GM19395 (cell line): ENCODE results near the gene YY1AP1.
"Not testable (repeated sequence)": the region's sequence is repeated elsewhere in the genome, so short reads cannot be mapped to it uniquely, and the experiment has no call there.

ENCODE experiments used
- ATAC-seq: cut with Tn5 transposase; IDR thresholded peaks from one replicate; pipeline ENCODE4 v1.9.1; 2021; ENCODE audit warnings: mild to moderate bottlenecking, moderate library complexity; ENCODE audit not compliant: unreplicated experiment

Gene YY1AP1

DNA sequence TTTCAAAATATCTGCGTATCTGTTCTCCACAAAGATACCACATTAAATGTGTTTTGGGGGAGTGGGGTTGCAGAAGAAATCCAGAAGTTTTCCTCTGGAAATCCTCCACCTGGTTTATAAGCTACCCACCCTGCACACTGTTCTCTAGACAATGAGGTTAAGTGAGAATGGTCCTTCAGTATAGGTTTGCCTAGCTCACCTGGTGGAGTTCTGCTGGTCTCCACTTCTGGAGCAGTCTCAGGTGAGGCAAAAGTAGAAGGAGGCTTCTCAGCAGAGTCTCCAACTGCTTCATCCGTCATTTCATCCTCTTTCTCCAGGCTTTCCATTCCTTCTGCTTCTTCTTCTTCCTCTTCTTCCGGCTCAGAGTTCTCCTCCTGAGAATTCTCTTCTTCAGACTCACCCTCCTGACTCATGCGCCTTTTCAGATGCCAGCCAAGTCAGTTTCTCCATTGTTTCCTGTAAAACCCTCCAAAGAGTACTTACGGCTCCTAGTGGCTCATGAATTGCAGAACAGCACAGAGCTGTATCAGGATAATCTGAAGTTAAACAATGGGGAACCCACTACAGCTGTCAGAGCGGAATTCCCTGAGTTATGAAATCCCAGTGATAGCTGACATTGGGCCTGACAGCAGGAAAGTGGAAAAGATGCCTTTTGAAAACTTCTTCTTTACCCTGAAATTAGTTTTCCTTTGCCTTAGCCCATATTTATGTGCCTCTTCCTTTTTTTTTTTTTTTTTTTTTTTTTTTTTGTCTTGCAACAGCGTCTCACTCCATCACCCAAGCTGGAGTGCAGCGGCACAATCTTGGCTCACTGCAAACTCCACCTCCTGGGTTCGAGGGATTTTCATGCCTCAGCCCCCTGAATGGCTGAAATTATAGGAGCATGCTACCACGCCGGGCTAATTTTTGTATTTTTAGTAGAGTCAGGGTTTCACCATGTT is 40.1 kb downstream of the YY1AP1 start:
- no peak for ATAC-seq

DNA sequence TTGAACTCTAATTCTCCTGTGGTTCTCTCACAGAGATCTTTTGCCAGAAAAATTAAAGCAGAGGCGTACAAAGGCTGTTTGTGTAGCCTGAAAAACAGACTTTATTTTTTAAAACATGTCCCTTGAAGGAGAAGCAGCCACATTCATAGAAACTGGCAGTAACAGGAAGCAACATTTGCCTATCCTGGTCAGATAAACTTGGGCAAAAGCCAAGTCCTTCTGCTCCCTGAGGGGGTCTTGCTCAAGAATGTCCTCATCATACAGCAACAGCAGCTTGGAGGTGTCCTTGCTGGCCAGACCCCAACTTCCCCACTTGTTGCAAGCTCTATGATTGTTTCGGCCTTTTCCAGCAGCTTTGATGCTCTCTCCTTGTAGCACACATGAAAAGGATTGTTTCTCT is 42.3 kb downstream of the YY1AP1 start:
- ATAC-seq = no peak

DNA sequence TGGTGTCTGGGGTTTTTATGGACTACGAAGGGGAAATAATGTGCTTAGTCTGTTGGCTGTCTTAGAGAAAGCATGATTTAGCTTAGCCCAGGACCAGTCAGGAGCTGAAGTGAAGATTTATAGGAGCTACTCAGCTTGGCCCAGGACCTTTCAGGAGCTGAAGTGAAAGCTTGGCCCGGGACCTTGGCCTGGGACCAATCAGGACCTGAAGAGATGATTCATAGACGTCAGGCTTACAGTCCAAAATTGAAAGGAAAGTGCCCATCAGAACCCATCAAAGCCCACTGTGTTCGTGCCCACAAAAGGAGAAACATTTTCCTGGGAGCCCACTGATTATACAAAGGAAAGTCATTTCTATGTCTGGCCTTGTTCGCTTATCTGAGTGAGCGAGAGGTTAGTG is 42.9 kb downstream of the YY1AP1 start:
- ATAC-seq = no peak

DNA sequence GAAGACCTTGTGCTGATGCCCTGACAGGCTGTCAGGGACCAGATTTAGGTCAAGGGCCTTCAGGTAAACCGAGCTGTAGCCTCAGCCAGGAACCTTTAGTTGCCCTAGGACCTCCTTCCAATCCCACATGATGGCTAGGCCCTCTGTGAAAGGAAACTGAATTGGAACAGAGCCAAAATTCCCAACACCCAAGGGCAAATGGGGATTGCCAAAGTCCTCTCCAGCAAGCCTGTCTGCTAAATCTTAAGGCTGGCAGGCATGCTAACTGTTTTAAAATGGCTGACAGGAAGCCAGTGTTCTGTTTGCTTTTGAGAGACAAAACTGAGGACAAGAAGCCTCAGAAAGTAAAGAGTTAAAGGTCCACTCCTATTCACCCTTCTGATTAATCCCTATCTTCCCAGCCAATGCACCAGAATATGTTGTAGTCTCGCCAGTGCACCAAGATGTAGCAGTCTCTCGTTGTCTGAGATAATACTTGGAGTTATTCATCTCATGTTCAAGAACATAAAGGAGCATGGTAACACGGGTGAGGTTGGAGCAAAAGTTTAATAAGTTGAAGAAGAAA is 43.5 kb downstream of the YY1AP1 start:
- no peak for ATAC-seq

DNA sequence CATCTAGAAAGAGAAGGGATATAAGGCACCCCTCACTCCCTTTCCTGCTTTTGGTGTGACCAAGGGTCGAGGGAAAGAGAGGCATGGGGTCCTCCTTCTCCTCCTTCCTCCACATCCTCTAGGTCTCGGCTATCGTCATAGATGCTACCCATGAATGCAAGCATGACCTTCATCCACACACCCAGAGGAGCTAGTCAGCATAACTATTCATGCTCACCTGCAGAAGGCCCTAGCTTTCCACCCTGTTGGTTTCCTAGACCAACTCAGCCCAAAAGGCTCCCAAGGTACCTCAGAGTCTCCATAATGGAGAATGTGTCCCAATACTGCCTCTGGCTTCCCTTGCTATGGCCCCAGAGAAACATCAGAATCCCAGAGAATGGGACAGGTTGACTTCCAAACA is 45.3 kb downstream of the YY1AP1 start:
- ATAC-seq = no peak

DNA sequence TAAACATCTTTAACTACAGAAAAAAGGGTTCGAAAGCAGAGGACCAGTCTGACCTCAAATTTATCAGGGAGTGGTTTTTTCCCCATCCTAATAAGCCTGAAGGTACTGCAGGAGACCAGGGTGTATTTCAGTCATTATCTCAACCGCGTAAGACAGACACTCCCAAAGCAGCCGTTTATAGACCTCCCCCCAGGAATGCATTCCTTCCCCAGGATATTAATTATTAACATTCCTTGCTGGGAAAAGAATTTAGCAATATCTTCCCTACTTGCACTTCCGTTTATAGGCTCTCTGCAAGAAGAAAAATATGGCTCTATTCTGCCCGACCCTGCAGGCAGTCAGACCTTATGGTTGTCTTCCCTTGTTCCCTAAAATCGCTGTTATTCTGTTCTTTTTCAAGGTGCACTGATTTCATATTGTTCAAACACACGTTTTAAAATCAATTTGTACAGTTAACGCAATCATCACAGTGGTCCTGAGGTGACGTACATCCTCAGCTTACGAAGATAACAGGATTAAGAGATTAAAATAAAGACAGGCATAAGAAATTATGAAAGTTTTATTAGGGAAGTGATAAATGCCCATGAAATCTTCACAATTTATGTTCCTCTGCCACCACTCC is 45.9 kb downstream of the YY1AP1 start:
- ATAC-seq = not testable (repeated sequence)

DNA sequence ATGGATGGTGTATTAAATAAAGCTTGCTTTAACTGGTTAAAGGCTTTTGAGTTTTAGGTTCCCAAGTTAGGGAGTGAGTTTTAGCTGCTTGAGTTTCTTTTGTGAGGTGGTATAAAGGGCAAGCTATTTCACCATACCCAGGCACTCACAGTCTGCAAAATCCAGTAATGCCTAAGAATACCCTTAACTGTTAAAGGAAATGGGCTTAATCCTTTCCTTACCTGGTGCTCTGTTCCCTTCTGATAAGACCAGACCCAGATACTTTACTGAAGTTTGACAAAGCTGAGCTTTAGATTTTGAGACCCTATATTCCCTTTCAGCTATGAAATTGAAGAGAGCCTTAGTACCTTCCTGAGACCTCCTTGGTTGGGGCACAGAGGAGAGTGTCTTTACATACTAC is 48.2 kb downstream of the YY1AP1 start:
- no peak for ATAC-seq

DNA sequence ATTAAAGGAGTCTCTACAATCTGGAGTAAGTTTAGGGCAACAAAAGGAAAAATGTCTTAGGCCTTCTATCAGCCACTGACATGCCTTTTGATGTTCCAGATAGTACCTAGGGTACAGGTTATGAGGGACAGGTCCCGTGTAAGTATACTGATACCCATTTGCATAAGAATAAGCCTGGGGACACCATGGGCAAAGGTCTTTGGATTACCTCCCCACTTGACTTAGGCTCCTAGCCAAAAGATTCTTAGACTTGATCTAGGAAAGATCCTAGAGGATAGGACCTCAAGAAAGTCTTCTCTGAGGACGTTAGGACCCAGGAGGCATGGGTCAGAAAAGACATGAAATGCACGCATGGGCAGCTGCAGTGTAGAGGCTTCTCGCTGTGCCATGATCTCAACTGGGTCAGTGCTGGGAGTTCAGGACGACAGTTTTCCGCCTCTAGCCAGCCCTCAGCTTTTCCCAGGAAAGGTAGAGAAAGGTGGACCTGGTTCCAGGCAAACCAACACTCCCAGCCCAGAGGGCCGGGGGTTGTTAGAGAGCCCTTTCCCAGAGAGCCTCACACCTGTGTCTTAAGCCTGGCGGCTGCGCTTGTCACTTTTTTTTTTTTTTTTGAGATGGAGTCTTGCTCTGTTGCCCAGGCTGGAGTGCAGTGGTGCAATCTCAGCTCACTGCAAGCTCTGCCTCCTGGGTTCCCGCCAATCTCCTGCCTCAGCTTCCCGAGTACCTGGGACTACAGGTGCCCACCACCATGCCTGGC is 52.0 kb downstream of the YY1AP1 start:
- ATAC-seq = no peak

DNA sequence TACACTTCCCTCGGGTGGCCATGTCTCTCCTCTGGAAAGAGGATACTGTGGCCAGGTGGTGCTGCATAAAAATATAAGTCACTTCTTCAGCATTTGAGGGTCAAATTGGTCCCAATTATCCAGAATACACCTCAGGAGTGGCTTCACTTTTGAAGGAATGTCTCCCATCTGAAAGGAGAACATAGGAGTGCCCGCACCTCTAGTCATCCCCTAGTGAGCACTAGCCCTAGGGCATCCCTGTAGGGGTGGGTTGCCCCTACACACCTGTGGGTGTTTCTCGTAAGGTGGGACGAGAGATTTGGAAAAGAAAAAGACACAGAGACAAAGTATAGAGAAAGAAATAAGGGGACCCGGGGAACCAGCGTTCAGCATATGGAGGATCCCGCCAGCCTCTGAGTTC is 62.1 kb downstream of the YY1AP1 start:
- not testable (repeated sequence) for ATAC-seq

DNA sequence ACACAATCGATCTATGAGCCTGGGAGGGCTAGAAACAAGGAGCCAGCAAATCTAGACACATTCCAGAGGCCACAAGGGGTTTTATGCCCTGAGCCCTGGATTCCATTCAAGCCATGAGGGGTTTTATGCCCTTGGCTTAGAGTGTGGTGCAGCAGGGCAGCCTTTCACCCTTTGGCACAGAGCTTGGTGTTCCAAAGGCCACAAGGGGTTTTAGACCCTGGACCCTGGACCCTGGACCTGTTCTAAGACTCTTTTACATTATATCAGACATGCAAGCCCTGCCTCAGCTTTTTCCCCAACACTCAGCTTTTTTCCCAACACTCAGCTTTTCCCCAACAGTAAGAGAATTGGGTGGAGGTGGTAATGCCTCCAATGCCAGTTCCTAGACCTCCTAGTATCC is 65.2 kb downstream of the YY1AP1 start:
- ATAC-seq = no peak

DNA sequence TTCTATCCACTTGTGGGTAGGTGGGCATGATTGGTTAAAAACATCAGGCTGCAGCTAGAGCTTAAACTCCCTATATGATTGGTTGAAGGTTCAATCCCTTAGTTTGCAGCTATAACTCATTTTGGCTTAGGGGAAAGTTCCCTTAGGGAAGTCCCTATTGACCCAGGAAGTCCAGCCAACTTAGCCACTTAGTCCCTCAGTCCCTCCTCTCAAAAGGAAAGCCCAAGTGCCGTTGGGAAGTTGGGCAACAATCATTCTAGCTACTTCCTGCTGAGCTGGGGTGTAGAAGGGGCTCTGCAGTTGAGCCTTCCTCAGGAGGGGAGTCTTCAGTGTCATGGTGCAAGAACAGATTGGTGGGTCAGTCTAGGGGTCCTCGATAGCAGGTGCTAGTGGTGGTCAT is 66.4 kb downstream of the YY1AP1 start:
- no peak for ATAC-seq

DNA sequence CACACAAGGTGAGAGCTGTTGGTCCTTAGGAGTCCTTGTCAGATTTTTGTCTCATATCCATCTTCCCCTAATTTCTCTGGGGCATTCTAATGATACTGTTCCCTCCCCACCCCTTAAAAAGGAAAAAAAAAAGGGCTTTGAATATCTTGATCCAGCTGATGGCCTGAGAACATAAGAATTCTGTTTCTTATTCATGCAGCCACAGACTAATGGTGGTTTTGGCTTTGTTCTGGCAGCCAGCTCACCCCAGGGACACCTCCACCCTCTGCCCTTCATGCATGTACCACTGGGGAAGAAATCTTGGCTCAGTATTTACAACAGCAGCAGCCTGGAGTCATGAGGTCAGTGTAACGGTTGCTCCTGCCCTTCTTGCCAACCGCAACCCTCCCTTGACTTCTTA is 75.3 kb downstream of the YY1AP1 start:
- not testable (repeated sequence) for ATAC-seq

DNA sequence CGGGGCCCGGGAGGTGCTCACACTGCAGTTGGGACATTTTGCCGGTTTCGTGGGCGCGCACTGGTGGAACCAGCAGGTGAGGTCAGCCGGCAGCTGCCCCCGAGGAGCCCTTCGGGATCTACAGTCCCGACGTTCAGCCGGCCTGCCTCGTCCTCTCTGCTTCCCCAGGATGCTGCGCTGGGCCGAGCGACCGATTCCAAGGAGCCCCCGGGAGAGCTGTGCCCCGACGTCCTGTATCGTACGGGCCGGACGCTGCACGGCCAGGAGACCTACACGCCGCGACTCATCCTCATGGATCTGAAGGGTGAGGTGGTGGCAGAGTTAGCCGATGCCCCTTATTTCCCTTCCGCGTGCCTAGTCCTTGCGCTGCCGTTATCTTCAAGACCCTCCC is 78.3 kb downstream of the YY1AP1 start:
- peak; percentile 40 for ATAC-seq

DNA sequence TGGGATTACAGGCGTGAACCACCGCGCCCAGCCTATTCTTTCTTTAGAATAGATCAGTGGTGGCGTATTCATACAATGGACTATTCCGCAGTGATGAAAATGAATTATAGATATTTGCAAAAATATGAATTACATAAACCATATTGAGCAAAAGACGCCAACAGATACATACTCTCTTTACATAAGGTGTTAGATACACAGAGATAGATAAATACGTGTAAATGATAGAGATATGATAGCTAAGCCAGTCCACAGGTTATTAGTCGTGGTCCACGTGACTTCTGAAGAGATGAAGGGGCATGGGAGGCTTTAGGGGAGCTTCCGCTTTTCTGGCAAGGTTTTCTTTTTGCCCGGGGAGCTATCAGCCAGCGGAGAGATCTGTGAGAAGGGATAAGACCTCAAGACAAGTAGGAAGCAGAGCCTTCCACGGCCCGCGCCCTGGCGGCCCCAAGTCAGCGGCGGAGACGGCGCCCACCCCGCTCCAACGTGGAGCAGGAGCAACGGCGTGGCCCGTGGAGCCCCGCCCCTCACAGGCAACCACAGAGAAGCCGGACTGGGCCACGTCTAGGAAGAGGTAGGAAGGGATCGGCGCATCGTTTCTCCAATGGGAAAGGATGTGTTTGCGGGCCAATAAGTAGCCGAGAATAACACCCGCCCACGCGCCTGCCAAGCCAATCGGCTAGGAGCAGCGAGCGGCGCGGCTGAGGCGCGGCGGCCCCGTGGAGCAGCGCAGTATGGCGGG is 78.9 kb downstream of the YY1AP1 start, which contains the start of gene MSTO1:
MSTO1 (plus strand) TSS at position 704 of the 742 bp plus-strand sequence; CDS start at position 735, 31 bp downstream.
- peak; percentile 90 for ATAC-seq
